GM23338 (cell line): Measurements from ENCODE around the gene THY1. TPM values are rescaled to one million over a fixed set of nuclear protein-coding genes. Genes with fewer than 3 reads are reported as not detected.

ENCODE experiments used
- ATAC-seq: fragments of 200-7000 bp; cut with Tn5 transposase; 3 replicates; pipeline ENCODE4 v1.9.1; 2020
- DNase-seq: peaks from one replicate; pipeline ENCODE4 v3.0.0-alpha.2; 2015; ENCODE audit warnings: low spot score
- H2AFZ ChIP-seq: fragments of 200-600 bp; sonication (generic); 2 replicates; pipeline ENCODE4 v1.8.0; 2016; ENCODE audit warnings: antibody characterized with exemption, mild to moderate bottlenecking, moderate library complexity
- H3F3A ChIP-seq: fragments of 200-600 bp; sonication (generic); replicated peaks from 2 replicates; pipeline ENCODE4 v1.8.0; 2017; ENCODE audit warnings: antibody characterized with exemption, mixed run types, low read depth
- H3K27ac ChIP-seq: fragments of 200-600 bp; sonication (generic); 2 replicates; pipeline ENCODE4 v1.6.1; 2016; ENCODE audit warnings: low read depth
- H3K27me3 ChIP-seq: fragments of 200-600 bp; sonication (generic); 2 replicates; pipeline ENCODE4 v1.8.0; 2016; ENCODE audit warnings: mild to moderate bottlenecking, mixed run types, moderate library complexity; ENCODE audit not compliant: insufficient read depth
- H3K36me3 ChIP-seq: fragments of 200-600 bp; sonication (generic); 2 replicates; pipeline ENCODE4 v1.8.0; 2016; ENCODE audit warnings: mild to moderate bottlenecking; ENCODE audit not compliant: insufficient read depth
- H3K4me1 ChIP-seq: fragments of 200-600 bp; sonication (generic); 2 replicates; pipeline ENCODE4 v1.8.0; 2016; ENCODE audit warnings: mild to moderate bottlenecking, moderate library complexity; ENCODE audit not compliant: insufficient read depth
- H3K4me2 ChIP-seq: fragments of 200-600 bp; sonication (generic); 2 replicates; pipeline ENCODE4 v1.7.1; 2017; ENCODE audit warnings: mixed run types
- H3K4me3 ChIP-seq: fragments of 200-600 bp; sonication (generic); 2 replicates; pipeline ENCODE4 v1.6.1; 2016; ENCODE audit warnings: mixed run types
- H3K79me2 ChIP-seq: fragments of 200-600 bp; sonication (generic); replicated peaks from 2 replicates; pipeline ENCODE4 v1.8.0; 2017; ENCODE audit warnings: mild to moderate bottlenecking; ENCODE audit not compliant: insufficient read depth
- H3K9me2 ChIP-seq: fragments of 200-600 bp; sonication (generic); 2 replicates; pipeline ENCODE4 v1.8.0; 2017; ENCODE audit not compliant: insufficient read depth
- H4K20me1 ChIP-seq: fragments of 200-600 bp; sonication (generic); replicated peaks from 2 replicates; pipeline ENCODE4 v1.8.0; 2017; ENCODE audit warnings: mild to moderate bottlenecking; ENCODE audit not compliant: insufficient read depth
- H3K27ac Mint-ChIP-seq: 2 replicates; pipeline ENCODE4 v1.8.0; 2020; ENCODE audit warnings: inconsistent platforms, mild to moderate bottlenecking, moderate library complexity, mixed read lengths
- H3K27me3 Mint-ChIP-seq: 3 replicates; pipeline ENCODE4 v1.8.0; 2022; ENCODE audit warnings: low read depth, mild to moderate bottlenecking, moderate library complexity, mixed read lengths, inconsistent platforms; ENCODE audit not compliant: insufficient read depth, poor library complexity
- H3K36me3 Mint-ChIP-seq: 3 replicates; pipeline ENCODE4 v1.8.0; 2021; ENCODE audit warnings: low read depth, mild to moderate bottlenecking, inconsistent platforms, moderate library complexity, mixed read lengths
- H3K4me1 Mint-ChIP-seq: 3 replicates; pipeline ENCODE4 v1.8.0; 2020; ENCODE audit warnings: mild to moderate bottlenecking, inconsistent platforms, mixed read lengths
- H3K4me3 Mint-ChIP-seq: 3 replicates; pipeline ENCODE4 v1.8.0; 2021; ENCODE audit warnings: moderate library complexity, mild to moderate bottlenecking, inconsistent platforms, mixed read lengths
- H3K9me3 Mint-ChIP-seq: 3 replicates; pipeline ENCODE4 v1.8.0; 2020; ENCODE audit warnings: moderate library complexity, mild to moderate bottlenecking, inconsistent platforms, mixed read lengths
- CTCF ChIP-seq, 2 experiments: fragments of 200-600 bp in 1 of 2; sonication (generic) in 1 of 2; conservative IDR thresholded peaks; 2 replicates each; pipeline versions ENCODE4 v1.5.1 to v1.6.1; 2016 to 2017; ENCODE audit warnings: antibody characterized with exemption in 2 of 2, low read depth in 2 of 2, mild to moderate bottlenecking in 2 of 2, moderate library complexity in 1 of 2
- ETS1 ChIP-seq: IDR thresholded peaks from 2 replicates; pipeline ENCODE4 v1.6.1; 2016; ENCODE audit warnings: antibody characterized with exemption
- EZH2 ChIP-seq: fragments of 200-600 bp; sonication (generic); IDR thresholded peaks from one replicate; pipeline ENCODE4 v1.8.0; 2017; ENCODE audit warnings: antibody characterized with exemption, mild to moderate bottlenecking, low read depth; ENCODE audit not compliant: unreplicated experiment
- EZH2phosphoT487 ChIP-seq: fragments of 200-600 bp; sonication (generic); IDR thresholded peaks from one replicate; pipeline ENCODE4 v1.8.1; 2018; ENCODE audit warnings: antibody characterized with exemption; ENCODE audit not compliant: unreplicated experiment
- JUNB ChIP-seq: IDR thresholded peaks from one replicate; pipeline ENCODE4 v1.6.1; 2016; ENCODE audit warnings: antibody characterized with exemption; ENCODE audit not compliant: unreplicated experiment
- NANOG ChIP-seq: IDR thresholded peaks from 2 replicates; pipeline ENCODE4 v1.6.1; 2016; ENCODE audit warnings: antibody characterized with exemption, borderline replicate concordance
- POLR2AphosphoS5 ChIP-seq: IDR thresholded peaks from 2 replicates; pipeline ENCODE4 v1.6.1; 2016; ENCODE audit warnings: antibody characterized with exemption, low read depth
- REST ChIP-seq: IDR thresholded peaks from one replicate; pipeline ENCODE4 v1.6.1; 2018; ENCODE audit warnings: antibody characterized with exemption; ENCODE audit not compliant: unreplicated experiment
- STAT1 ChIP-seq: IDR thresholded peaks from one replicate; pipeline ENCODE4 v1.6.1; 2016; ENCODE audit warnings: antibody characterized with exemption; ENCODE audit not compliant: unreplicated experiment
- ZNF114 ChIP-seq: fragments of 250-450 bp; sonication (Bioruptor Pico); IDR thresholded peaks from 2 replicates; pipeline ENCODE4 v1.5.0; 2020; ENCODE audit warnings: mild to moderate bottlenecking, moderate library complexity
- ZNF331 ChIP-seq: fragments of 250-450 bp; sonication (Bioruptor Pico); IDR thresholded peaks from 2 replicates; pipeline ENCODE4 v1.5.0; 2020; ENCODE audit warnings: low read depth, mild to moderate bottlenecking, moderate library complexity
- polyA plus RNA-seq: library from polyadenylated mRNA; unstranded; fragments of >200 nt; fragmentation: Nextera tagmentation; extraction: Ambion mirVana; gene quantifications from 2 replicates; pipeline ENCODE4 v1.2.1, GENCODE V29; 2016
- total RNA-seq: library from RNA; depleted of rRNA; stranded (reverse); fragments of >200 nt; shearing (Covaris generic); gene quantifications from 2 replicates; pipeline ENCODE4 v1.2.3, GENCODE V29; 2014

THY1 gene
- total and polyA plus RNA-seq, 2 experiments from 2014 or later = 490 to 597 TPM

- no peak for TF ChIP-seq EZH2phosphoT487
- TF ChIP-seq NANOG = no peak
- Histone ChIP-seq H3K27me3 (peaks cover 6% of the 10 kb centered on the region; the same call in 1 of the 2 replicates), H4K20me1 (no peaks in the 10 kb centered on the region; the same call in 1 of the 2 replicates), H3K79me2 (no peaks in the 10 kb centered on the region), H3K4me3 (no peak overlapping the region), H2AFZ (no peak overlapping the region), H3K36me3 (no peaks in the 10 kb centered on the region), H3K9me2 (no peaks in the 10 kb centered on the region), H3F3A (no peaks in the 10 kb centered on the region), H3K4me1 (peaks cover 17% of the 10 kb centered on the region), H3K27ac (no peak overlapping the region), H3K4me2 (no peak overlapping the region)
- peaks cover 24% of the 10 kb centered on the region for H3K27me3 Mint-ChIP-seq
- peaks cover 2% of the 10 kb centered on the region; the same call in 1 of the 3 replicates for H3K9me3 Mint-ChIP-seq
- H3K4me1 Mint-ChIP-seq = peaks cover 62% of the 10 kb centered on the region
- no peak overlapping the region for H3K4me3 Mint-ChIP-seq
- DNase-seq (no peak), ATAC-seq (no peak)
- no peak overlapping the region for H3K27ac Mint-ChIP-seq
- no peaks in the 10 kb centered on the region; the same call in 2 of the 3 replicates for H3K36me3 Mint-ChIP-seq
Measured at GRCh38 chr11:119371067-119371601, 51.8 kb downstream of the THY1 start.

GRCh38 chr11:119370486-119371046 lies 52.4 kb downstream of the THY1 start:
- Histone ChIP-seq H2AFZ (no peak overlapping the region), H3F3A (no peaks in the 10 kb centered on the region), H3K79me2 (no peaks in the 10 kb centered on the region), H3K27ac (no peak overlapping the region), H3K9me2 (no peaks in the 10 kb centered on the region), H3K4me1 (peaks cover 11% of the 10 kb centered on the region), H3K4me3 (no peak overlapping the region), H3K36me3 (no peaks in the 10 kb centered on the region), H3K27me3 (peaks cover 12% of the 10 kb centered on the region), H3K4me2 (no peak overlapping the region), H4K20me1 (no peaks in the 10 kb centered on the region; the same call in 1 of the 2 replicates)
- H3K36me3 Mint-ChIP-seq = no peaks in the 10 kb centered on the region; the same call in 2 of the 3 replicates
- peaks cover 23% of the 10 kb centered on the region for H3K27me3 Mint-ChIP-seq
- H3K27ac Mint-ChIP-seq = no peak overlapping the region
- H3K4me3 Mint-ChIP-seq = no peak overlapping the region; the same call in 2 of the 3 replicates
- H3K9me3 Mint-ChIP-seq = peaks cover 2% of the 10 kb centered on the region; the same call in 1 of the 3 replicates
- peaks cover 57% of the 10 kb centered on the region for H3K4me1 Mint-ChIP-seq
- no peak for TF ChIP-seq JUNB
- TF ChIP-seq ETS1 = no peak
- ATAC-seq = peak; percentile 5; the same call in 1 of the 3 replicates
- no peak for DNase-seq

- Histone ChIP-seq H2AFZ (no peak overlapping the region), H3K27ac (no peak overlapping the region), H3K27me3 (peaks cover 24% of the 10 kb centered on the region), H3K36me3 (no peaks in the 10 kb centered on the region), H3K4me2 (no peak overlapping the region), H4K20me1 (no peaks in the 10 kb centered on the region; the same call in 1 of the 2 replicates), H3K79me2 (no peaks in the 10 kb centered on the region), H3F3A (no peaks in the 10 kb centered on the region), H3K9me2 (no peaks in the 10 kb centered on the region), H3K4me1 (peaks cover 16% of the 10 kb centered on the region), H3K4me3 (no peak overlapping the region)
- peaks cover 2% of the 10 kb centered on the region; the same call in 1 of the 3 replicates for H3K9me3 Mint-ChIP-seq
- H3K27me3 Mint-ChIP-seq = peaks cover 32% of the 10 kb centered on the region
- no peak overlapping the region for H3K27ac Mint-ChIP-seq
- H3K4me1 Mint-ChIP-seq = peaks cover 58% of the 10 kb centered on the region
- ATAC-seq = no peak
- no peak overlapping the region for H3K4me3 Mint-ChIP-seq
- no peaks in the 10 kb centered on the region; the same call in 1 of the 3 replicates for H3K36me3 Mint-ChIP-seq
- no peak for DNase-seq
- no peak; a peak in 1 of 4 replicates for TF ChIP-seq CTCF (conservative IDR thresholded peaks at IDR 0.05; ENCODE audit: low read depth in 2 of 2)
- TF ChIP-seq POLR2AphosphoS5 = no peak
- TF ChIP-seq ZNF114 (CRISPR knock-in tag) = no peak
- no peak for TF ChIP-seq NANOG
- TF ChIP-seq EZH2 = no peak
- no peak for TF ChIP-seq REST
- no peak for TF ChIP-seq ZNF331
- no peak for TF ChIP-seq STAT1
Measured at GRCh38 chr11:119369132-119369925, 53.6 kb downstream of the THY1 start.
